Neural cell (in vitro differentiated cells): Measurements from ENCODE around the gene TMEM81.

ENCODE experiments used
- EP300 ChIP-seq: fragments of 450-650 bp; conservative IDR thresholded peaks from 2 replicates; pipeline ENCODE4 v1.6.1; 2014; ENCODE audit warnings: antibody characterized with exemption, mild to moderate bottlenecking, moderate library complexity; ENCODE audit not compliant: poor library complexity, severe bottlenecking
- EZH2 ChIP-seq: fragments of 200-600, 300-800 bp; shearing (Covaris generic), sonication (generic); IDR thresholded peaks from 2 replicates; pipeline ENCODE4 v1.6.1; 2014; ENCODE audit warnings: antibody characterized with exemption, low read length, borderline replicate concordance, mild to moderate bottlenecking; ENCODE audit not compliant: insufficient read depth, poor library complexity, severe bottlenecking
- POLR2AphosphoS5 ChIP-seq: IDR thresholded peaks from 2 replicates; pipeline ENCODE4 v1.6.1; 2012

DNA sequence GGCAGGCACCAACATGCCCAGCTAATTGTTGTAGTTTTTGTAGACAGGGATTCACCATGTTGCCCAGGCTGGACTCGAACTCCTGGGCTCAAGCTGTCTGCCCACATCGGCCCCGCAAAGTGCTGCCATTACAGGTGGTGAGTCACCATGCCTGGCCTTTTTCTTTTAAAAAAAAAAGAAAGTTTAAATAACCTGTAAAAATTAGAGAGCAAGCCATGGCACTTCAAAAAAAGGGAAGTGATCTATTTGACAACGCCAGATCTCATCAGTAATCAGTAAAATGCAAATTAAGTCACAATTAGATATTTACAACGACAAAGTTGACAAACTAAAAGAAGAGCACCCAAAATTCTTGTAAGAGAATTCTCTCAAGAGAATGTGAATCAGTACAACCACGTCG, 40.5 kb upstream of the TMEM81 start:
- TF ChIP-seq EZH2 = no peak
- TF ChIP-seq EP300 = no peak
- no peak for TF ChIP-seq POLR2AphosphoS5
